ENCODE data around the gene SMARCA2.

GRCh38 chr9:2050236-2050635 is 35.1 kb downstream of the SMARCA2 start:
- TF ChIP-seq CTCF (IDR thresholded peaks at IDR 0.05) = no peak
- no peak for TF ChIP-seq EZH2 (IDR thresholded peaks at IDR 0.05; ENCODE audit: borderline replicate concordance, insufficient read depth, low read depth, low read length, poor library complexity, severe bottlenecking)
